Measurements from ENCODE around the gene PARP3. TPM values are rescaled to one million over a fixed set of nuclear protein-coding genes. Genes with fewer than 3 reads are reported as not detected.

Gene PARP3
- total RNA-seq, 4 donors from 2014 or later: 32.1 to 50.8 (median 47.1) TPM

DNA sequence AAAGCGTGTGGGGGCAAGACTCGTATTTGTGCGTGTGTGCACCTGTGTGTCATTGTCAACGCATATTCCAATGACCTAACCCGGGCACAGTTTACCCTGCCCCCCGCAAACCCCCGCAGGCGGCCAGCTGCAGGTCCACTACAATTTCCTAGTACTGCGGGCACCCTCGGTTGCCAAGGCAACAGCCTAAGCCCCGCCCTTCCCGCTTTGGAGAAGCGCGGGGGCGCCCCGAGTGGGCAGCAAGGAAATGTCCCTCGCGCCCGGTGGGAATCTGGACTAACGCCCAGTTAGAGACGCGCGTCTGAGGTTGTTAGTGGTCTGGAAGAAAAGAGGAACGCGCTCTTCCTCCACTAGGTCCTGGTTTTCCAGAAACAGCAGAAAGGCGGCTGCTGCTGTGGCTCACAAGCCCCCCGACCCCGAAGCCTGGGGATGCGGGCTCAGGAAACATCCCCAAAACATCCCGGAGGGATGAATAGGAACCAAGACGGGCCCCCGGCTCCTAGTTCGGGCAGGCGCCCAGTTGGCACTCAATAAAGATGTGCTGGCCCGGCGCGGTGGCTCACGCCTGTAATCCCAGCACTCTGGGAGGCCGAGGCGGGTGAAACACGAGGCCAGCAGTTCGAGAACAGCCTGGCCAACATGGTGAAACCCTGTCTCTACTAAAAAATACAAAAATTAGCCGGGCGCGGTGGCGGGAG is 33.8 kb downstream of the PARP3 start:
- Histone ChIP-seq H3K36me3 (no peaks in the 10 kb centered on the region), H3K9me3 (no peaks in the 10 kb centered on the region), H3K27me3 (no peaks in the 10 kb centered on the region), H3K4me3 (replicated peaks in 1 of 3) (peak overlapping the region in 1 of 3 donors; percentile 46), H3K27ac (peak overlapping the region; percentile 13 to 86 (median 42)), H3K4me1 (peaks cover 16 to 29% of the 10 kb centered on the region in 2 donors)
- DNase-seq: peak; percentile 73 to 82
- intact Hi-C loops (cut with DNase I): loop anchor here (5.0 to 10.0 kb wide), 2 partner anchors 34 to 591 kb away; partner anchors contain the start of genes MANF, PARP3 and RRP9
- 44 to 47% methylated on average over 39 of the region's 46 CpGs for WGBS, 2 donors
- TF ChIP-seq POLR2A (IDR thresholded peaks at IDR 0.05): no peak
- TF ChIP-seq, protein P1, sequence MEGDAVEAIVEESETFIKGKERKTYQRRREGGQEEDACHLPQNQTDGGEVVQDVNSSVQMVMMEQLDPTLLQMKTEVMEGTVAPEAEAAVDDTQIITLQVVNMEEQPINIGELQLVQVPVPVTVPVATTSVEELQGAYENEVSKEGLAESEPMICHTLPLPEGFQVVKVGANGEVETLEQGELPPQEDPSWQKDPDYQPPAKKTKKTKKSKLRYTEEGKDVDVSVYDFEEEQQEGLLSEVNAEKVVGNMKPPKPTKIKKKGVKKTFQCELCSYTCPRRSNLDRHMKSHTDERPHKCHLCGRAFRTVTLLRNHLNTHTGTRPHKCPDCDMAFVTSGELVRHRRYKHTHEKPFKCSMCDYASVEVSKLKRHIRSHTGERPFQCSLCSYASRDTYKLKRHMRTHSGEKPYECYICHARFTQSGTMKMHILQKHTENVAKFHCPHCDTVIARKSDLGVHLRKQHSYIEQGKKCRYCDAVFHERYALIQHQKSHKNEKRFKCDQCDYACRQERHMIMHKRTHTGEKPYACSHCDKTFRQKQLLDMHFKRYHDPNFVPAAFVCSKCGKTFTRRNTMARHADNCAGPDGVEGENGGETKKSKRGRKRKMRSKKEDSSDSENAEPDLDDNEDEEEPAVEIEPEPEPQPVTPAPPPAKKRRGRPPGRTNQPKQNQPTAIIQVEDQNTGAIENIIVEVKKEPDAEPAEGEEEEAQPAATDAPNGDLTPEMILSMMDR (IDR thresholded peaks at IDR 0.05): no peak

DNA sequence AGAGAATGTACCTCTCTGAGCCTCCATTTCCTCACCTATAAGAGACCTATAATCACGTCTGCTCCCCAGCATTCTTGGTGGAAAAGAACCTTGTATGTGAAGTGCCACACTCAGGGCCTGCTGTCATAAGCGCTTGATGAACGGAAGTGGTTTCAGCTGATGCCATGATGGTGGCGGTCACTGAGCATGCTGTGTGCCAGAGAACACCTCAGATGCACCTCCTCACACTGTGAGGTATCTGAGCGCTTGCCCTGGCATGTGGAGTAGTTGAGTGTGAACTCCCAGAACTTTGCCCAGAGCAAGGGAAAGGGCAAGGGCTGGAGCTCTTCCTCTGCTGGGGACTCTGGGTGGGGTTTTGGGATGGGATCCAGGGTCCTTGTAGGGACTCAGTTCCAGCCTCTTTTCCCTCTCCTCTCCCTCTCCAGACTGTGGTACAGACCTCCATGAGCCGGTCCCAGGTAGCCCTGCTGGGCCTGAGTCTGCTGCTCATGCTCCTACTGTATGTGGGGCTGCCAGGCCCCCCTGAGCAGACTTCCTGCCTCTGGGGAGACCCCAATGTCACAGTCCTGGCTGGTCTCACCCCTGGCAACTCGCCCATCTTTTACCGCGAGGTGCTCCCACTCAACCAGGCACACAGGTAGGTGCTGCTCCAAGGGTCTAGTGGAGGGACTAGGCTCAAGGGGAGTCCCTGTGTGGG is 35.4 kb downstream of the PARP3 start:
- intact Hi-C loops (cut with DNase I): loop anchor here (5.0 to 10.0 kb wide), 2 partner anchors 35 to 593 kb away; partner anchors contain the start of genes MANF, PARP3 and RRP9
- Histone ChIP-seq H3K27me3 (no peaks in the 10 kb centered on the region), H3K4me3 (replicated peaks in 1 of 3) (no peak overlapping the region), H3K36me3 (no peaks in the 10 kb centered on the region), H3K4me1 (peaks cover 24 to 36% of the 10 kb centered on the region in 2 donors), H3K27ac (no peak overlapping the region), H3K9me3 (no peaks in the 10 kb centered on the region)
- DNase-seq: no peak
- WGBS, 2 donors: 76 to 88% methylated on average over 7 to 8 of the region's 9 CpGs
- TF ChIP-seq, protein P1 (IDR thresholded peaks at IDR 0.05): no peak
- TF ChIP-seq POLR2A (IDR thresholded peaks at IDR 0.05): no peak

- intact Hi-C loops (cut with DNase I): loop anchor here (5.0 to 10.0 kb wide), 2 partner anchors 36 to 593 kb away; partner anchors contain the start of genes MANF, PARP3 and RRP9
- no peaks in the 10 kb centered on the region for H3K36me3 ChIP-seq
- H3K27ac ChIP-seq: no peak overlapping the region
- no peak for TF ChIP-seq POLR2A (IDR thresholded peaks at IDR 0.05)
- TF ChIP-seq, protein P1 (IDR thresholded peaks at IDR 0.05): no peak
- H3K27me3 ChIP-seq: no peaks in the 10 kb centered on the region
- 77 to 80% methylated on average over 4 of the region's 4 CpGs for WGBS, 2 donors
- peaks cover 26 to 30% of the 10 kb centered on the region in 2 donors for H3K4me1 ChIP-seq
- no peak for DNase-seq
- H3K9me3 ChIP-seq: no peaks in the 10 kb centered on the region
- no peak overlapping the region for H3K4me3 ChIP-seq (replicated peaks in 1 of 3)
Observed at GRCh38 chr3:51978143-51978502, 36.0 kb downstream of the PARP3 start.

GRCh38 chr3:51980253-51980652 is 38.1 kb downstream of the PARP3 start:
- WGBS, 2 donors: 95 to 96% methylated on average over 4 to 10 of the region's 10 CpGs
- H3K27me3 ChIP-seq: no peaks in the 10 kb centered on the region
- peaks cover 17 to 29% of the 10 kb centered on the region in 2 donors for H3K4me1 ChIP-seq
- no peak for TF ChIP-seq POLR2A (IDR thresholded peaks at IDR 0.05)
- TF ChIP-seq, protein P1 (IDR thresholded peaks at IDR 0.05): no peak
- no peak overlapping the region for H3K4me3 ChIP-seq (replicated peaks in 1 of 3)
- no peaks in the 10 kb centered on the region for H3K36me3 ChIP-seq
- H3K27ac ChIP-seq: no peak overlapping the region
- H3K9me3 ChIP-seq: no peaks in the 10 kb centered on the region
- intact Hi-C loops (cut with DNase I): no loop called here
- DNase-seq: no peak

Data from thyroid gland (tissue), 4 donors.